NCI-H1694 treated with DMSO at 0.1 percent for 48 hours (cell line): ENCODE measurements around the gene HOXC9.

Source experiments
- DNase-seq: peaks from one replicate; lab custom pipeline; 2025; lab: John Stamatoyannopoulos, UW

HOXC9 gene

DNA sequence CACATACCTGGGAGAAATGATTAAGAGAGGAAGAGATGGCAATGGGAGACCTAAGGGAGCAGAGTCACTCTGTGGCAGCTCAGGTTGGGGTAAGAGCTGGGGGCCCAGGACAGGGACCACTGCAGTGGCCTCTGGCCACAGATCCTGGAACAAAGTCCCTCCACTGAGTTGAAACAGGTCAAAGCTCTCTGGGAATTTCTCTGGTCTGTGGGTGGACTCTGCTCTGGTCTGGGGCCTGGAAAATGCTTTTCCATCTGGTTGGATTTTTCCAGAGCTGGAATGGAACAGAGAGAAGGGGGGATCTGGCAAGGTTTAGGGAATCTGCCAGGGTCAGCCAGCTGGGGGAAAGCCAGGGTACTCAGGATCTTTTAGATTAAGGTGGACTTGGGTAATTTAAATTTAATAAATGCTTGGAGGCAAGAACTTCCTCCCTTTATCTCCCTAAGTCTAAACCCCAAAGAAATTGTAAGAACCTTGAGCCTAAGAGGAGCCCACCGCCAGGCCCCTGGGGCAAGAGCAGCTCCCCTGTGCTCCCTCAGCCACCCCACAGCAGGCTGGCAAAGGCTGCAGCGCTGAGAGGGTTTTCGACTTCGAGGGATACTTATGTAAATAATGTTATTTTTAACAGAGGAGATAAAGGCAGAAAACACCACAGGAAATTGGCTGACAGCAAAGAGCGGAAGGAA, 11.3 kb upstream of the HOXC9 start:
- no peak for DNase-seq

DNA sequence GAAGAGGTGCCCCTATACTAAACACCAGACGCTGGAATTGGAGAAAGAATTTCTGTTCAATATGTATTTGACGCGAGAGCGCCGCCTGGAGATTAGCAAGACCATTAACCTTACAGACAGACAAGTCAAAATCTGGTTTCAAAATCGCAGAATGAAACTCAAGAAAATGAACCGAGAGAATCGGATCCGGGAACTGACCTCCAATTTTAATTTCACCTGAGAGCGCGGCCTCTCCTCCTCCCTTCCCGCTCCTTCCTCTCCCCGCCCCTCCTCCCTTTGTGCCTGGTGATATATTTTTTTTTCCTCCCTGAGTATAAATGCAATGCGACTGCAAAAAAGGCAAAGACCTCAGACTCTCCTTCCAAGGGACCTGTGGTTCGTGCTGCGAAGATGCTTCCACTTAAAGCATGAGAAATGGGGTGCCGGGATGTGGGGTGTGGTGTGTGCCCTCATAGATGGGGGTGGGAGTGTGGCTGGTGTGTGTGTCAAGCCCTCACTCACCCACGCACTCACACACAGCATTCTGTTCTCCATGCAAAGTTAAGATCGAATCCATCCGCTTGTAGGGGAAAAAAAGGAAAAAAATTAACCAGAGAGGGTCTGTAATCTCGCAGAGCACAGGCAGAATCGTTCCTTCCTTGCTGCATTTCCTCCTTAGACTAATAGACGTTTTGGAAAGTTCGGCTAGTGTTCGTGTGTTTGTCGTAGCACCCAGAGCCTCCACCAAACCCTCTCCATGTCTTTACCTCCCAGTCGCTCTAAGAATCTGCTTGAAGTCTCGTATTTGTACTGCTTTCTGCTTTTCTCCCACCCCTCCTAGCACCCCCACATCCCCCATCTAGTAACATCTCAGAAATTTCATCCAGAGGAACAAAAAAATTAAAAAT, 10.5 kb upstream of the HOXC9 start:
- peak; percentile 49 for DNase-seq

DNA sequence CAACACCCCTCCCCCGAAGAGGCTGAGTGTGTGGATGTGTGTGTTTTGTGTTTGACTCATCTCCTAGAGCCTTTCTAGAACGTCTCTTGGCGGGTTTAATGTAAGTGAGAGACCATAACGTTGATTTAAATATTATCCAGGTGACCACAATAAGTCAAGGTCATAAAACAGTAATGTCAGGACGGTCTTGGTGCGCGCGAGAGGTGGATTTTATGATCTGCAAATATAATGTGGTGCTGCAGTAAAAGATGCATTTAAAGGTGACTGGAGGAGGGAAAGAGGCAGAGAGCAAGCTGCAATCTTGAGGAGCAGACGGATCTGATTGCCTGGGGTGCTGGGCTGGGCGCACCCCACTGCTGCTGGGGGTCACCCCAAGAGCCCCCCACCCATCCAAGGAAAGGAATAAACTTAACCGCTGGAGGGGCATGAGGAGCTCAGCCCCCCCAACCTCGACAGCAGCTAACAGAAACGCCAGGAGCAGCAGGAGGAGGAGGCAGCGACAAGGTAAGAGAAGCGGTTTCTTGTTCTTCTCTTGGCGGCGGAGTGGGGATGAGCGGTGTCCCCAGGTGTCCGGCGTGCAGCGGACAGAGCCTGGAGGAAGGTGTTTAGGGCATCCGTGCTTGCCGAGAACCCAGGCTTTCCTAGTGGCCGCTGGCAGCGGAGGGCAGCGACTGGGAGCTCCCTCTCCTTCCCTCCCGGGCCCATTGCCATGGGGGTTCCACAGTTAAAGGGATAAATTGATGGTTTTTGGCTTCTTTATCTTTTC, 9.5 kb upstream of the HOXC9 start:
- DNase-seq = no peak

DNA sequence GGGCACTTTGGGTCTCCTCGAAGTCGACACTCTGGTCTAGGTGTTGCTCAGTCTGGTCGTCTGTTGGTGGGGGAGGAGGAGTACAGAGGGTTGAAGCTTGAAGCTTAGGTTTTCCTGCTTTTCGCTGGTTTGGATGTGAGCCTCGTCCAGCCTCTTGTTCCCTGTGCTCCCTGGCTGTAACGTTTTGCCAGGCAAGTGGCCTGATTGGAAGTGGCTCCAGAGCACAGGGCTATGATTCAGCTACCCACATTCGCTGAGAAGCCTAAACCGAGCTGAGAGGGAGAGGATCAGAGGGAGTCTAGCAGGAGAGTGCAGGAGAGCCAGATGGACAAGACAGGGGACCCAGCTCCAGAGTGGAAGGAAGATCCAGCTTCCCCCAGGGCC, 8.9 kb upstream of the HOXC9 start:
- no peak for DNase-seq

DNA sequence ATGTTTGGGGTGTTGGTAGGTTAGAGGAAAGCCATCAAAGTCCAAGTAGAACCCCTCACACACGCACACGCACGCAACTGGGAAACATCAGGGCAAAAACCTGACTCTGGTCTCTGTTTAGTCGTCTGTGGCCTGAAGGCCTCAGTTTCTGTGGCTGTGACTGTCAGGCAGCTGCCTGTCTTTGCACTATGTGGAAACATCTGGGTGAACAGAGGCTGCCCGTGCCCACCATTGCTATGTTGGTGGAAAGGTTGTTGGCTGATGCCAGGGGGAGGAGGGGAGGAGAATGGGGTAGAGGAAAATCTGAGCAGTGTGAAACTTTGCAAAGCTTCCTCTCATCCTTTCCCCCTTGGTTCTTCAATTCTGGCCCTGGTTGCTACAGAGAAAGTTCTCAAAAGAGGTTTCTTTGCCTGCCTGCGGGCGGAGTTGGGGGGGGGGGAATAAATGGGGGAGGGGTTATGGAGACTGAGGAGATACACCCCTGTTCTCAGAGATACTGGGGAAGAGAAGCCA, 7.5 kb upstream of the HOXC9 start:
- DNase-seq = no peak

DNA sequence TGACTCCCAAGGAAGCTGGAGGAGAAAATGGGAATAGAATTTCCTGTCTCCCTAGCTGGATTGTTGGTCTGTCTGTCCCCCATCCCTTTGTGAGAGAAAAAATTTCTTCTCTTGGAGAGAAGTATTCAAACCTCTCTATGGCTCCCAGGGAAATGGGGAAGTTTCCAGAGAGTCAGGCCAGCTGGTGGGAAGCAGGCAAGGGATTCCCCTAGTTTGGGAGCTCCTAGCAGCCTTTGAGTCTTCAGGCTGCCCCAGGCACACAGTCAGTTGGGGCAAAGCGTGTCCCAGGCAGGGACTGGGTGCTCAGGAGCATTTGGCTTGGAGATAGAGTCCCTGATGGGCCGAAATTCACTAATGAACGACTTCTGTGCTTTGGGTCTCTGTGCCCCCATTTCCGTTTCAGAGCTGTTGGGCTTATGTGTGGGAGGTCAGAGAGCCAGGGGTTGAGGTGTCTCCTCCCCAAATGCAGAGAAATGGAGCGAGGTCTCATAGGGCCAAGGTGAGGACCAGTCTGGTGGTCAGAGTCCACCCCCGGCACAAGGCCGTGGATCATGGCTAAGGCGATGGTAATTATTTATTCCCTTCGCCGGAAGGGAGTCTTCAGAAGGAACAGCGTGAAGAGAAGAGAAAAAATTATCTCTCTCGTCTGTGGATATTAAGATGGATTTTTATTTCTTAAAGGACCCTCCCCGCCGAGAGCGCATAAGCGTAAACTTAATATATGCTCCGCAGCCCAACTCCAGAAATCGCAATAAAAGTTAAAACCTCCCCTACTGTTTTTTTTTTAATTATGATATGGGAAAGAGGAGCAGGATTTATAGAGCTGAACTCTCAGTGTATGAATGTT, 6.6 kb upstream of the HOXC9 start:
- no peak for DNase-seq

DNA sequence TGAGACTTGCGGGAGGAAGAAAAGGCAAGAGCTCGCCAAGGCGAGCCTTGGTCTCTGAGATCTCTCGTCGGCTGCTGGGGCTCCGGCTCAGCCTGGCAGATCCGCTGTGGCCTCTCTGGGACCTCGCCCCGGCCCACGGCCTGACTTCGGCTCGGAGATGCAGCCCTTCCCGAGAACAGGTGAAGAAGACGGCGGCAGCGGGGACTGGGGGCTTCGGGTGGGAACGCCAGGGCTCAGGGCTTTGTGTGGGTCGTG, 6.0 kb upstream of the HOXC9 start:
- no peak for DNase-seq

DNA sequence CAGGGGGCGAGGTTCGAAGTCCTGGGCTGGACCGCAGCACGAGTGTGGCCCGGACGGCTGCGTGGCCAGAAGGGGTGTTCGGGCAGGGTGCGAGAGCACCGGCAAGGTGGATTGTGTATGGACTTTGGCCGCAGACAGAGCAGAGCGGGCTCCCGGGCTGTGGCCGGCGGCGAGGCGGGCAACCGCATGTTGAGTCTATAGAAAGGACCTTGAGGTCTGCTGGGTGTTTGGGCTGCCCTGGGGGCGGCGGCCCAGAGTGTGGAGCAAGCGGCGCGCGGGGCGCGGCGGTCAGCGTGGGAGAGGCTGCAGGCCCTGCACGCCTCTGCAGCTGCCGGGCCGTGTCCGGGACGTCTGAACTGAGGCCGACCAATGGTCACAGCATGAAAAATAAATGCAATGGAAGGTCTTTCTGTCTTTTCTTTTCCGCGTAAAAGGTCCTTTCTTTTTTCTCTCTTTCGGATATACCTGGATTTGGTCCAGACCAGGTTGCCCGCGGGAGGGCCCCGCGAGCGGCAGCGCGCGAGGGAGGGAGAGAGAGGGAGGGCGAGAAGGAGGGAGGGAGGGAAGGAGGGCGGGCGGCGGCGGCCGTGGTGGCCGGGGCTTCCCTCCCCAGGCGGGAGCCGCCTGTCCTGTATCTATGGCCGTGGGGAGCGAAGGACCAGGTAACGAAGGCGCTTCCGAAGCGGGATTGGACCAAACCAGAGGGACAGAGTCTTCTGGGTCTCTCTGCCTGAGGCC, 5.5 kb upstream of the HOXC9 start:
- no peak for DNase-seq

DNA sequence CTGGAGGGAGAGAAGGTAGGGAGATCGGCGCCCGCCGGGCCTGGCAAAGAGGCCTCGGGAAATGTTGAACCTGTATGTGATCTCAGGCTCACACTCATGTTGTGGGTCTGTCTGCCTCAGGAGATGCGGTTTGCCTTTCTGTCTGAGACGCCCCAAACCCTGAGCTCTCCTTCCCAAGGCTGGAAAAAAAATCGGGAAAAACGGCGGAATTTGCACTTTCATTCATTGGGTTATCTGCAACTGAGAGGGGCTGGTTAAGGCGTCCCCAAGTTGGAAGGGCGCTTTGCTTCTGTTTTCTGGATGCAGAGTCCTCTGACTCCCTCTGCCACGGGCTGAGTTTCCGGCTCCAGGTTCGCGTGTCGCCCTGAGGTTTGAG, 5.0 kb upstream of the HOXC9 start:
- DNase-seq = no peak

DNA sequence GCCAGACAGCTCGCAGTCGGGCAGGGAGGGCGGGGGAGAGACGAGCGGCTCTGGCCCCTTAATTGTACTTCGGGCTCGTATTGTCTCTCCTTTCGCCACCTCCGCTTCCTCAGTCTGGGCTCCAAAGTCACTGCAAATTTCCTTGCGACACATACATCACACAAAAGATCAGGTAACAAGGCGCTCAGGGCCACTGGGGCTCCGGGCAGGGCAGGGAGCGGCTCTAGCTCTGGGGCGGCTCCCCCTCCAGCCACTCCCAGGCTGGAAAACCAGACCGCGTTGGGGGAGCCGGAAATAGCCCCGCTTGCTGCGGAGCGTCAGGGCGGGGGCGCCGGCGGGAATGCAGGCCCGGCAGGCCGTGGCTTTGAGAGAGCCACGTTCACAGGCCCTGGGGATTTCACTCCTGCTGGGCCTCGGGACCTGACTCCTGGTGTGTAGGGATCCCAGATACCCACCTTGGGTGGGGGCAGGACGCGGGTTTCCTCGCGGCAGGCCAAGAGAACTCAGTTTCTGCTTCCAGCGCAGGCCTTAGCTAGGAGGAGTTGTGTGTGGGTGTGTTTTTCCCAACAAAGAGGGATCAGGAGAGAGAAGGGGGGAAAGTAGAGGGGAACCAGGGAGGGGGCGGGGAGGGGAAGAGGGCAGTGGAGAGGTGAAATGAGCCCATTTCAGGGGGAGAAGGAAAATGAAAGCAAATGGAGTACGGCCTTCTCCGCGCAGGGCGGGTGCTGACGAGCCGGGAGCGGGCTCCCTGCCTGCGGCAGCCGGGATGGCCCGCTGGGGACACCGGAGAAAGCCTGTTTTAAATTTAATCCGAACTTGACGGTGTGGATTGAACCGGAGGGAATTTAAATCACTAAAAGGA, 4.4 kb upstream of the HOXC9 start:
- DNase-seq = no peak

DNA sequence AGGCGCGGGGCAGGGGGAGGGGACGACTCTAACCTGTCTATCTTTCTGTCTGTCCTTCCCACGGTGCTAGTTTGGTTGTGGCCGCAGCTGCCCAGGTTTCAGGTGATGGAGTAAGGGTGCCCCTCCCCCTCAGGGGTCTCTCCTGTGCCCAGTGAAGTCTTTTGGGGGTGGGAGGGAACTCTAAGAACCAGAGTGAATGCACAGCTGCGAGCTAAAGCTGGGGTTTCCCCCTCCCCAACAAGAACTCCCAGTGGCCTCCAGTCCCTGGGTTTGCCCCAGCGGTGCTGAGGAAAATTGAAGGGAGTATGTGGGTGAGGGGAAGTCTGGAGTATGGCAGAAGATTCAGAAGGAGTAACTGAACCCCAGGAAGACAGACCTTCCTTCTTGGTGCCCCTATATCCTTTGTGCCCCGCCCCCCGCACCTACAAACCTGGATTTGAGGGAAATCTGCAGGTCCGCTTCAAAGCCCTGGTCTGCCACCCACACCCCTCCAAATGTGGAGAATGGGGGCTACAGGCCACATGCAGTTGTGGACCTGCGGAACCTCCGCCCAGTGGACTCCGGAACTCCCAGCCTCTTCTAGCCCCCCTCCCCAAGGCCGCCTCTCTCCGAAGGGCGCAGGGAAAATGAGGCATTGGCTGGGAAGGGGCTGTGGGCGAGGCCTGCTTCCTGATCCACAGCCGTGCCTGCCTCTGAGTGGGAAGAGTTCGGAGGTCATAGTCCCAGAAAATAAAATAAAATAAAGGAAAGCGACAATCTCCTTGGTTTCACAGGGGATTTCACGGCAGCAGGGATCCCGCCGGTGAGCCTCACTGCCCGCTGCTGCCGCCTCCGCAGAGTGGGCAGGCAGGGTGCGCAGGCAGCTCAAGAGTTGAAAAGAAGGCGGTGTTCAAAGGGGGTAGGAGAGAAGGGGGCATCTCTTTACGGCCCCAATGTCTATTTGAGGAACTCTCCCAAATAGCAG, 3.4 kb upstream of the HOXC9 start:
- no peak for DNase-seq

DNA sequence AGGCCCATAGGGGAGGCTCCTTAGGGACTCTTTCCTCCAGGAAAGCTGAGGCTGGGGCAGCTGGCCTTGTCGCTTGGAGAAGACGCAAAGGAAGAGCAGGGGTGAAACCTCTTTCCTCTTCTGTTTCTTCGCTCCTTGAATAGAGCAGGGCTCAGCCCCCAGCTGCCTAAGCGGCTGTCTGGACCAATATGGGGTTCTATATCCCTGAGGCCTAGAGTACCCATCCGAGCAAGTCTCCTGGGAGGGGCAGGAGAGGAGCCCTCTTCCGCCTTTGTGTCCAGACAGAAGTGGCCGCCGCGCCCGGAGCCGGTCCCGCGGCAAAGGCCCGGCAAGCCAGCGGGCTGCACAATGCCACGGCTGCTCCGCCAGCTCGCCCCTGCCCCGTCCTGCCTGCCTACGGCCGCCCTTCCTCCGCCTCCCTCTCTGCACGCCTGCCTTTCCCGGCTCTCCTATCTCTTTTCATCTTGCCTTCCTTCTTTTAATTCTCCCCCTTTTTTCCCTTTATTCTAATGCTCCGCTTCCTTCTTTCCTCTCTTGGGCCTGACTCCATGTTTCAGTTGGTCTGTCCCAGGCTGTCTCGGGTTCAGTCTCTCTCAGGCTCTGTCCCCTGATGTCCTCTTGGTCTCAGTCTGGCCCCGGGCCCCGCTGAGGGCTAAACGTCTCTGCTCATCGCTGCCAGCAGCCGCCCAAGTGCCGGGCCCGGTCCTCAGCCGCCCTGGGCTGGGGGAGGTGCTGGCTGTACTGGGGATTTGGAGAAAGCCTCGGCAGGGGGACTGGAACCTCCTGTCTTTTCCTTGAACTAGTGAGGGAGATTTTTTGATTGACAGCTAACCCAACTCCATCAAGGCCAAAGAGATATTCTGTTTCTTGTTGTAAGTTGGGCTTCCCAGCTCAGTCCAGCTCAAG, 2.5 kb upstream of the HOXC9 start:
- no peak for DNase-seq

DNA sequence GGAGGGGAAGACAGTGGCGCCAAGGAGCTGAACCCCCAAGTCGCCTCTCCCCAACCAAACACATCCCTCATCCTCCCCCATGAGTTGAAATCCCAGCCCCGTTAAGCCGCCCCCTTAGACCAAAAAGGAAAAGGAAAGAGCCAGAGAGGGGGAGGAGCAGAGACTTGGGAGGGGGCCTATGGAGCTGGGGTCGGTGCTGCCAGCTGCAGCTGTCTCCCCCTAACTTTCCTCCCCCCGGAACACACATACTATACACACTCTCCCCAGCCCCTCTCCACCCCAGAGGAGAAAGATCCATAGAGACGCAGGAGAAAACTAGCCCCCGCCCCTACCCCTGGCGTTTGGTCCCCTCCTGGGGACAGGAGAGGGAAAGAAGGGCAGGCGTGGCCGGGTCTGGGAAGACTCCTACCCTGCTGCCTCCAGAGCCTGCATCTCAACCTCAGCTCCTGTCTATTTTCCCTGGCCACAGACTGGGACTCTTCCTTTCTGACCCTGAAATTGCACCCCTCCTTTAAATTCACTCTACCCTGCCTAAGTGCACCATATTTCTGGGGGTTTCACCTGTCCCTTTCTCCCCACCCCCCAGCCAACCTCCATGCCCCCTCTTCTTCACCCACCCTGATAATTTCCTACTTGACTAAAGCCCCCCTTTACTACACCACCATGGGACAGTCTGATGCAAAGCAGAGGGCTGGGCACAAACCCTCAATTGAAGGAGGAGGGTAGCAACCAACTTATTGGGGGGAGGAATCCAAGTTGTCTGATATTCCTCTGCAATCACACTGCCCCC, 1.7 kb upstream of the HOXC9 start:
- DNase-seq = no peak

DNA sequence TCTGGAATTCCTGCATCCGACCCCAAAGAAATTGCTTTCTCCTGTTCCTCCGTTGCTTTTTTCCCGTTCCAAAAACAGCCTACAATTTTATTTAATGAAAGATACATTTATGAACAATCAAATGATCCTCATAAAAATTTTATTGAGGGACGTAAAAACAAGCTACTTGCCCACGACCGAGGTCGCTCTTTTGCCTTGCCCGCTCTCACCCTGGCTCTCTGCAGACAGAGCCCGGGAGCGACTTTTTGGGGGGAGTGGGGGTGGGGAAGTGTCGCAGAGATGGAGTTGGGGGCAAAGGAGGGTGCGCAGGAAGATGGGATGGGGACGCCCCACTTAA, 1.1 kb upstream of the HOXC9 start:
- no peak for DNase-seq

DNA sequence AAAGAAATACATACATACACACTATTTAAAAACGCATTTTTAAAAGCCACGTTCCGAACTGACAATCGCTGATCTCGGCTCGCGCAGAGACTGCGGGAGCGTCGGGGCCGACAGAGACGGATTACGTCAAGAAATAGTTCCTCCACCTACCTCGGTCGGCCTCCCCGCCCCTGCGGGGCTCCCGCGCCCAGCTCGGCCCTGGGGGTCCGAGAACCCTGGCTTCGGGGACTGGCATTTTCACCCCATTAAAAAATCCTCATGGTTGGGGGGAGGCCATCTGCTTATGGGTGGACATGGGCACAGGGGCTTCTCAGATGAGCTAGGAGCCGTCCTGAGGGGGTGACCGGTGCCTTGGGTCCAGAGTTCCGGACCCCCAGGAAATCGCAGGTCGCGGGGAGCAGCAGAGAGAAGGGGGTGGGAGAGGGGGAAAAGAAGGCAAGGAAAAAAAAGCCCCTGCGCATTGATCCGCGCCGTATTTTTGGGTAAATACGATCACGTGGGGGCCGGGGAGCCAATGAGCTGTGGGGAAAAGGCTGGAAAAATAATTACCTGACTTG, 324 bp upstream of the HOXC9 start:
- peak; percentile 10 for DNase-seq

DNA sequence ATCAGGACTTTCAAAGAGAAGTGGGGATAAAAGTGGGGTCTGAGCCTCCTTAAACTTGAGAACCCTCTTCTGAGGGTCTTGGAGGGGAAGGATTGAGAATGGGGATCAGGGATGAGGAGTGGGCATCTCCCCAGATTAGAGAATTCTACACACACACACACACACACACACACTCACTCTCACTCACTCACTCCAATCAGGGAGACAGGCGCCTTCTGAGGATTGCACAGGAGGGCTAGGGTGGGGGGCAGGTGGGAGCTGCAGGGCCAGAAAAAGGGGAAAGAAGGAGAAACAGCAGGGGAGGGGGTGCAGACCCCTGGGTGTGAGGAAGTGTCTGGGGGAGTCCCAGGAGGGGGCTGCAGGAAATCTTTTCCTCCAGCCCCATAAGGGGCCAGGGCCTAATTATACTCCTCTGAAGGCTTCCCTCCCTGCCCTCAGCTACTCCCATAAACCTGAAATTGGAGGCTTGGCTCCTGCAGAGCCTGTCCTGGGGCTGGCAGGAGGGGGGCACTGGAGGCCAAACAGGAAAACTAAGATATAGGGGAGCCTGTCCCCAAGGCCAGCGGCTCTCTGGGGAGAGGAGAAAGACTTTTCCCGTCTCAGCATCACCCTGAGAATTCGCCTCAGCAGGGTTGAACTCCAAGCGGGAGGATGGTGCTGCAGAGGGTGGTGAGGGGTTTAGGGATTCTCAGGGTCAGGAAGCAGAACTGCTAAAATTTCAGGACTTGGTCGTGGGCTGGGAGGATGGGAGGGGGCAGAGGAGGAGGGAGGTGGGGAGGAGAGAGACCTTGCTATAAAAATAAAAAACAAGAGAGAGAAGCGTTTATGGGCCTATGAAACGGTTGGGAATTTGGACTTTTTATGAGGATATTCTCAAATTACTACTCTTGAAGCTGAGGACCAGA, 1.6 kb downstream of the HOXC9 start:
- no peak for DNase-seq
